ENCODE data around the gene KRTAP10-1. TPM values are rescaled to one million over a fixed set of nuclear protein-coding genes. Genes with fewer than 3 reads are reported as not detected.

KRTAP10-1 gene
- total and polyA plus RNA-seq, 2 of the 8 experiments (the other 6 are each of a cell fraction or from before 2014, with no cell fraction given): 0.08 TPM; not detected in 1

- no peak for TF ChIP-seq EZH2 (IDR thresholded peaks at IDR 0.05; ENCODE audit: low read depth, low read length, severe bottlenecking)
- no peak for TF ChIP-seq BRCA1 (IDR thresholded peaks at IDR 0.05; ENCODE audit: low read depth, low read length)
- no peak for TF ChIP-seq MAFK (IDR thresholded peaks at IDR 0.05; ENCODE audit: low read depth, low read length)
- no peak for TF ChIP-seq KDM5A (IDR thresholded peaks at IDR 0.05; ENCODE audit: low read length)
- TF ChIP-seq POU5F1 (IDR thresholded peaks at IDR 0.05; ENCODE audit: low read depth, low read length): no peak
- TF ChIP-seq CTCF (IDR thresholded peaks at IDR 0.05; ENCODE audit: control extremely low read depth in 1 of 3, insufficient read depth in 1 of 3, low read depth in 1 of 3, low read length in 3 of 3): no peak
- no peak for TF ChIP-seq RFX5 (IDR thresholded peaks at IDR 0.05; ENCODE audit: borderline replicate concordance, low read depth, low read length)
- no peak for TF ChIP-seq CBX5 (IDR thresholded peaks at IDR 0.05; ENCODE audit: low read depth, low read length)
- no peak for TF ChIP-seq CBX8 (IDR thresholded peaks at IDR 0.05; ENCODE audit: borderline replicate concordance, low read depth, low read length)
Observed at GRCh38 chr21:44544566-44544965, 4.6 kb upstream of the KRTAP10-1 start (continued).

All from H1 (cell line).